ENCODE data around the gene RAP1GAP.

RAP1GAP gene

GRCh38 chr1:21590934-21591333 lies 78.2 kb downstream of the RAP1GAP start:
- no peak for TF ChIP-seq CTCF (conservative IDR thresholded peaks at IDR 0.05; ENCODE audit: low read length)
- TF ChIP-seq EZH2phosphoT487 (IDR thresholded peaks at IDR 0.05; ENCODE audit: borderline replicate concordance) = no peak
- no peaks in the 10 kb centered on the region for H4K20me1 ChIP-seq (ENCODE audit: insufficient read depth, low read length, poor library complexity, severe bottlenecking)
- H3K36me3 ChIP-seq (ENCODE audit: insufficient read depth, low read length) = no peaks in the 10 kb centered on the region
- H3K79me2 ChIP-seq (ENCODE audit: insufficient read depth, low read length) = no peaks in the 10 kb centered on the region
- no peaks in the 10 kb centered on the region for H3F3A ChIP-seq (ENCODE audit: low read depth)
- H3K4me3 ChIP-seq (ENCODE audit: low read length, poor library complexity, severe bottlenecking) = no peak overlapping the region
- no peaks in the 10 kb centered on the region for H3K4me1 ChIP-seq (ENCODE audit: insufficient read depth, low read length, poor library complexity, severe bottlenecking)
- no peak overlapping the region for H2AFZ ChIP-seq (ENCODE audit: low read length)
- H3K27me3 ChIP-seq (ENCODE audit: insufficient read depth, low read length, poor library complexity, severe bottlenecking) = no peaks in the 10 kb centered on the region
- H3K4me2 ChIP-seq (ENCODE audit: low read depth, low read length, poor library complexity, severe bottlenecking) = no peak overlapping the region
- no peaks in the 10 kb centered on the region for H3K9me3 ChIP-seq (ENCODE audit: insufficient read depth, low read depth, low read length)
- H3K9ac ChIP-seq (ENCODE audit: low read depth, low read length, poor library complexity, severe bottlenecking) = no peak overlapping the region
- no peaks in the 10 kb centered on the region for H3K9me2 ChIP-seq (replicated peaks; ENCODE audit: low read depth, low read length)

GRCh38 chr1:21590126-21590880 lies 78.9 kb downstream of the RAP1GAP start:
- H2AFZ ChIP-seq (ENCODE audit: low read length) = no peak overlapping the region
- TF ChIP-seq EZH2phosphoT487 (IDR thresholded peaks at IDR 0.05; ENCODE audit: borderline replicate concordance) (no peak), CTCF (conservative IDR thresholded peaks at IDR 0.05; ENCODE audit: low read length) (no peak)
- no peak overlapping the region for H3K9ac ChIP-seq (ENCODE audit: low read depth, low read length, poor library complexity, severe bottlenecking)
- H3F3A ChIP-seq (ENCODE audit: low read depth) = no peaks in the 10 kb centered on the region
- H3K79me2 ChIP-seq (ENCODE audit: insufficient read depth, low read length) = no peaks in the 10 kb centered on the region
- H3K9me3 ChIP-seq (ENCODE audit: insufficient read depth, low read depth, low read length) = no peaks in the 10 kb centered on the region
- no peak overlapping the region for H3K4me3 ChIP-seq (ENCODE audit: low read length, poor library complexity, severe bottlenecking)
- H3K4me1 ChIP-seq (ENCODE audit: insufficient read depth, low read length, poor library complexity, severe bottlenecking) = no peaks in the 10 kb centered on the region
- H3K4me2 ChIP-seq (ENCODE audit: low read depth, low read length, poor library complexity, severe bottlenecking) = no peak overlapping the region
- H4K20me1 ChIP-seq (ENCODE audit: insufficient read depth, low read length, poor library complexity, severe bottlenecking) = no peaks in the 10 kb centered on the region
- H3K36me3 ChIP-seq (ENCODE audit: insufficient read depth, low read length) = no peaks in the 10 kb centered on the region
- no peaks in the 10 kb centered on the region for H3K9me2 ChIP-seq (replicated peaks; ENCODE audit: low read depth, low read length)
- no peaks in the 10 kb centered on the region for H3K27me3 ChIP-seq (ENCODE audit: insufficient read depth, low read length, poor library complexity, severe bottlenecking)

GRCh38 chr1:21589618-21590017 lies 79.5 kb downstream of the RAP1GAP start:
- H3F3A ChIP-seq (ENCODE audit: low read depth) = no peaks in the 10 kb centered on the region
- H3K9ac ChIP-seq (ENCODE audit: low read depth, low read length, poor library complexity, severe bottlenecking) = no peak overlapping the region
- H3K27me3 ChIP-seq (ENCODE audit: insufficient read depth, low read length, poor library complexity, severe bottlenecking) = no peaks in the 10 kb centered on the region

More at GRCh38 chr1:21589618-21590017, 79.5 kb downstream of the RAP1GAP start:
- Histone ChIP-seq H3K36me3 (ENCODE audit: insufficient read depth, low read length) (no peaks in the 10 kb centered on the region), H3K79me2 (ENCODE audit: insufficient read depth, low read length) (no peaks in the 10 kb centered on the region), H3K9me2 (replicated peaks; ENCODE audit: low read depth, low read length) (no peaks in the 10 kb centered on the region), H3K4me3 (ENCODE audit: low read length, poor library complexity, severe bottlenecking) (no peak overlapping the region), H3K4me2 (ENCODE audit: low read depth, low read length, poor library complexity, severe bottlenecking) (no peak overlapping the region), H2AFZ (ENCODE audit: low read length) (no peak overlapping the region), H3K4me1 (ENCODE audit: insufficient read depth, low read length, poor library complexity, severe bottlenecking) (no peaks in the 10 kb centered on the region), H4K20me1 (ENCODE audit: insufficient read depth, low read length, poor library complexity, severe bottlenecking) (no peaks in the 10 kb centered on the region), H3K9me3 (ENCODE audit: insufficient read depth, low read depth, low read length) (no peaks in the 10 kb centered on the region)
- TF ChIP-seq CTCF (conservative IDR thresholded peaks at IDR 0.05; ENCODE audit: low read length) = no peak

Measured in Loucy (cell line).